Vagina (tissue), 2 donors: Measurements from ENCODE around the gene NTM. TPM values are rescaled to one million over a fixed set of nuclear protein-coding genes. Genes with fewer than 3 reads are reported as not detected.
"Not testable (repeated sequence)": the region's sequence is repeated elsewhere in the genome, so short reads cannot be mapped to it uniquely, and the experiment has no call there.

Source experiments
- DNase-seq, 2 donors: peaks; one replicate each; pipeline ENCODE4 v3.0.0-alpha.2; 2017; ENCODE audit errors: extremely low spot score in 2 of 2
- H3K27ac ChIP-seq: fragments of 200-600 bp; sonication (generic); one replicate; pipeline ENCODE4 v1.5.1; 2019
- H3K27me3 ChIP-seq: fragments of 200-600 bp; sonication (generic); one replicate; pipeline ENCODE4 v1.5.1; 2019
- H3K36me3 ChIP-seq, 2 donors: fragments of 200-600 bp; sonication (generic); one replicate each; pipeline ENCODE4 v1.5.1; 2017 to 2019
- H3K4me1 ChIP-seq: fragments of 200-600 bp; sonication (generic); one replicate; pipeline ENCODE4 v1.5.1; 2019
- H3K4me3 ChIP-seq, 2 donors: fragments of 200-600 bp; sonication (generic); 1 replicate in 1 of 2; 2 replicates in 1 of 2; pipeline ENCODE4 v1.5.1; 2016 to 2019
- H3K9me3 ChIP-seq: fragments of 200-600 bp; sonication (generic); one replicate; pipeline ENCODE4 v1.5.1; 2019
- POLR2A ChIP-seq, 2 donors: fragments of 450-650 bp; IDR thresholded peaks; one replicate each; pipeline ENCODE4 v1.6.1; 2017; ENCODE audit warnings: antibody characterized with exemption in 2 of 2, mild to moderate bottlenecking in 2 of 2, moderate library complexity in 2 of 2
- POLR2AphosphoS5 ChIP-seq, 2 donors: sonication (generic); formaldehyde crosslinking; IDR thresholded peaks; one replicate each; pipeline ENCODE4 v1.9.0; 2017; ENCODE audit warnings: antibody characterized with exemption in 2 of 2, mild to moderate bottlenecking in 2 of 2, low read depth in 1 of 2; ENCODE audit not compliant: insufficient read depth in 1 of 2
- intact Hi-C: fragments of 100-400 bp; cut with DNase I; formaldehyde crosslinking; loops from one replicate; pipeline ENCODE4 v1.15.1; 2023
- total RNA-seq: library from RNA; depleted of rRNA; stranded (reverse); fragments of >200 nt; gene quantifications from one replicate; pipeline ENCODE4 v1.2.3, GENCODE V29; 2016
- TF ChIP-seq, protein P1 (sequence below), 3 experiments: fragments of 450-650 bp in 2 of 3; fragments of 200-600 bp in 1 of 3; sonication (generic) in 1 of 3; IDR thresholded peaks; one replicate each; pipeline ENCODE4 v1.5.1; 2017 to 2019; ENCODE audit warnings: antibody characterized with exemption in 3 of 3, mild to moderate bottlenecking in 2 of 3, moderate library complexity in 2 of 3

The NTM gene
- total RNA-seq, 1 donor from 2014 or later, result 4.2 TPM

DNA sequence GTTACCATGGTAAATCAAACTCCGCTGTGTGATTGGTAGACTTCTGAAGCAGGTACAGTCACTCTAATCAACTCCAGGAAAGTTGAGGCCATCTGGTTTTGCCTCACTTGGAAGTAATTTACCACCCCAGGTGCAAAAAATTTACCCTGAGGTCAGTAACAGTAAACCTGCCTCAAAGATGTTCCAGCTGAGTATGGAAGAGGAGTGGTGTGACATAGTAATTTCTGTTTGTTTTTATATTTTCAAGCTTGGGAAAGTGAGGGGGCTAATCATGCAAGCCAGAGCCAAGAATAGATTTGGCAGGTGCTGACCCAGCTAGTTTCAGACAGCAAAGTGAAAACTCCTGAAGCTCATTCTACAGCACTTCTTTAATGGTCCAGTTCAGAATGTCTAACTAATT, 691.6 kb downstream of the NTM start:
- TF ChIP-seq POLR2AphosphoS5 (IDR thresholded peaks at IDR 0.05; ENCODE audit: insufficient read depth in 1 of 2, low read depth in 1 of 2) (no peak), POLR2A (IDR thresholded peaks at IDR 0.05) (no peak)
- TF ChIP-seq, protein P1, sequence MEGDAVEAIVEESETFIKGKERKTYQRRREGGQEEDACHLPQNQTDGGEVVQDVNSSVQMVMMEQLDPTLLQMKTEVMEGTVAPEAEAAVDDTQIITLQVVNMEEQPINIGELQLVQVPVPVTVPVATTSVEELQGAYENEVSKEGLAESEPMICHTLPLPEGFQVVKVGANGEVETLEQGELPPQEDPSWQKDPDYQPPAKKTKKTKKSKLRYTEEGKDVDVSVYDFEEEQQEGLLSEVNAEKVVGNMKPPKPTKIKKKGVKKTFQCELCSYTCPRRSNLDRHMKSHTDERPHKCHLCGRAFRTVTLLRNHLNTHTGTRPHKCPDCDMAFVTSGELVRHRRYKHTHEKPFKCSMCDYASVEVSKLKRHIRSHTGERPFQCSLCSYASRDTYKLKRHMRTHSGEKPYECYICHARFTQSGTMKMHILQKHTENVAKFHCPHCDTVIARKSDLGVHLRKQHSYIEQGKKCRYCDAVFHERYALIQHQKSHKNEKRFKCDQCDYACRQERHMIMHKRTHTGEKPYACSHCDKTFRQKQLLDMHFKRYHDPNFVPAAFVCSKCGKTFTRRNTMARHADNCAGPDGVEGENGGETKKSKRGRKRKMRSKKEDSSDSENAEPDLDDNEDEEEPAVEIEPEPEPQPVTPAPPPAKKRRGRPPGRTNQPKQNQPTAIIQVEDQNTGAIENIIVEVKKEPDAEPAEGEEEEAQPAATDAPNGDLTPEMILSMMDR (IDR thresholded peaks at IDR 0.05), result no peak
- no peaks in the 10 kb centered on the region for H3K27me3 ChIP-seq
- no peak overlapping the region for H3K4me3 ChIP-seq
- no peaks in the 10 kb centered on the region for H3K4me1 ChIP-seq
- no peak overlapping the region for H3K27ac ChIP-seq
- intact Hi-C loops, result no loop called here
- H3K36me3 ChIP-seq, result no peaks in the 10 kb centered on the region
- H3K9me3 ChIP-seq, result no peaks in the 10 kb centered on the region
- no peak for DNase-seq

DNA sequence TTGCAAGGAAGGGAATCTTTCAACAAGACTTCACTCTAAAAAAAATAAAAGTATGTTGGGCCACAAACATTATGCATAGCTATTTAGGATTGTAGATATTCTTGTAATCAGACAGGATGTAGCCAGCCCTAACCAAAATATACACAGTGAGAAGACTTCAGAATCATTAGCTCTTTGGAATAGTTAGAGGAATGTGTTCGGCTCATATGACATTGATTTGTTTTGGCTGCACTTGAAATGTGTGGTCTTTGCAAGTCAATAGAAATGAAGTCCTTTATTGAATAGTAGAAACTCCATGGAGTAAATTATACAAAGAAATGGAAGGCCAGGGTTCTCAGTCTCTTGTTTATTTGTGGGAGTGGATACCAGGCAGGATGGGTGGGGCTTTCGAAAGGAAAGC, 692.1 kb downstream of the NTM start:
- H3K4me1 ChIP-seq, result no peaks in the 10 kb centered on the region
- H3K27me3 ChIP-seq, result no peaks in the 10 kb centered on the region
- no peaks in the 10 kb centered on the region for H3K9me3 ChIP-seq
- no peaks in the 10 kb centered on the region for H3K36me3 ChIP-seq
- H3K4me3 ChIP-seq, result no peak overlapping the region
- H3K27ac ChIP-seq, result no peak overlapping the region
- intact Hi-C loops, result no loop called here
- DNase-seq, result no peak
- TF ChIP-seq POLR2A (IDR thresholded peaks at IDR 0.05) (no peak), POLR2AphosphoS5 (IDR thresholded peaks at IDR 0.05; ENCODE audit: insufficient read depth in 1 of 2, low read depth in 1 of 2) (no peak)
- TF ChIP-seq, protein P1 (IDR thresholded peaks at IDR 0.05), result no peak

DNA sequence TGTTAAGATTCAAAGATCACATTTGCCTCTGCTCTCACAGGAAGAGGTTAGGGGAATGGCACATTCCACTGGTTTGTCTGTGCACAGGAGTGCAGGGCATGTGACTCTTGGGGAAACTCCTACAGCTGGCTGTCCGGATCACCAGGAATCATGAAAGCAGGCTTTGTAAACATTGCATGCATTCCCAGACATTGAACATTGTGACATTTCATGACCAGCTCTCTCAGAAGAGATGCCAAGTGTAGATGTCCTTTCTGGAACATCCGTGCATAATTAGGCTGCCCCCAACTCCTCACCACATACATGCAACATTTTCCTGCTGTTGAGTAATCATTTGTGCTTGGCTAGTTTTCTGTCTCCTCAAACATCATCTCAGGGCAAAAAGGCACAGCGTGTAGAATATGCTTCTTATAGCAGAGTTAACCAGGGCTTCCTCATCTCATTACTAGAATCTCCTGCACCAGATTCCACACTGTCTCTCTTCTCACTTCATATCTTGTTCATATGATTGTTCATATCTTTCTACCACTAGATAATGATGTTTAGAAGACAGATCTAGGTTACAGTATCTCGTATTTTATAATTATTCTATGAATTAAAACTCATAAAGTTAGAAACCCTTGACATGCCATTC, 694.7 kb downstream of the NTM start:
- H3K4me1 ChIP-seq, result no peaks in the 10 kb centered on the region
- H3K4me3 ChIP-seq, result no peak overlapping the region
- TF ChIP-seq, protein P1 (IDR thresholded peaks at IDR 0.05), result no peak
- no peak for TF ChIP-seq POLR2AphosphoS5 (IDR thresholded peaks at IDR 0.05; ENCODE audit: insufficient read depth in 1 of 2, low read depth in 1 of 2)
- TF ChIP-seq POLR2A (IDR thresholded peaks at IDR 0.05), result no peak
- no peaks in the 10 kb centered on the region for H3K27me3 ChIP-seq
- DNase-seq, result no peak
- no peaks in the 10 kb centered on the region for H3K9me3 ChIP-seq
- H3K36me3 ChIP-seq, result no peaks in the 10 kb centered on the region
- no peak overlapping the region for H3K27ac ChIP-seq
- intact Hi-C loops, result no loop called here

DNA sequence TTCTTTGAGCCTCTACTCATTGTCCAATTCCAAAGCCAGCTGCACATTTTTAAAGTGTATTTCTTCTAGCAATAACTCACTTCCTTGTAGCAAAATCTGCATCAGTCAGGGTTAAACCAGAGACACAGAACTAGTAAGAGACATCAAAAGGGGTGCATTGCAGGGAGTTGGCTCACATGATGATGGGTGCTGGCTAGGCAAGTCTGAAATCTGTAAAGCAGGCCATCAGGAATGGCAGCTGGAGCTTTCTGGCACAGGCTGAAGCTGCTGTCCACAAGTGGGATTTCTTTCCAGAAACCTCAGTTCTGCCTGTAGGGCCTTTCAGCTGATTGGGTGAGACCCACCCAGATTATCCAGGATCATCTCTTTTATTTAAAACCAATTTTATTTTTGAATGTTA, 698.1 kb downstream of the NTM start:
- Histone ChIP-seq H3K36me3 (no peaks in the 10 kb centered on the region), H3K4me3 (no peak overlapping the region), H3K27ac (no peak overlapping the region), H3K27me3 (no peaks in the 10 kb centered on the region), H3K9me3 (no peaks in the 10 kb centered on the region), H3K4me1 (no peaks in the 10 kb centered on the region)
- TF ChIP-seq POLR2A (IDR thresholded peaks at IDR 0.05) (no peak), POLR2AphosphoS5 (IDR thresholded peaks at IDR 0.05; ENCODE audit: insufficient read depth in 1 of 2, low read depth in 1 of 2) (no peak)
- TF ChIP-seq, protein P1 (IDR thresholded peaks at IDR 0.05), result no peak
- DNase-seq, result no peak
- intact Hi-C loops, result no loop called here

DNA sequence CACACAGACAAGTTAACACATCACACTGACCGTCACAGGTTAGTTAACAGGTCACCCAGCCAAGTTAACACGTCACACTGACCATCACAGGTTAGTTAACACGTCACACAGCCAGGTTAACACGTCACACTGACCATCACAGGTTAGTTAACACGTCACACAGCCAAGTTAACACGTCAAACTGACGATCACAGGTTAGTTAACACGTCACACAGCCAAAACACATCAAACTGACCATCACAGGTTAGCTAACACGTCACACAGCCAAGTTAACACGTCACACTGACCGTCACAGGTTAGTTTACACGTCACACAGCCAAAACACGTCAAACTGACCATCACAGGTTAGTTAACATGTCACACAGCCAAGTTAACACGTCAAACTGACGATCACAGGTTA, 699.2 kb downstream of the NTM start:
- intact Hi-C loops, H3K4me3 ChIP-seq: not testable (repeated sequence)

DNA sequence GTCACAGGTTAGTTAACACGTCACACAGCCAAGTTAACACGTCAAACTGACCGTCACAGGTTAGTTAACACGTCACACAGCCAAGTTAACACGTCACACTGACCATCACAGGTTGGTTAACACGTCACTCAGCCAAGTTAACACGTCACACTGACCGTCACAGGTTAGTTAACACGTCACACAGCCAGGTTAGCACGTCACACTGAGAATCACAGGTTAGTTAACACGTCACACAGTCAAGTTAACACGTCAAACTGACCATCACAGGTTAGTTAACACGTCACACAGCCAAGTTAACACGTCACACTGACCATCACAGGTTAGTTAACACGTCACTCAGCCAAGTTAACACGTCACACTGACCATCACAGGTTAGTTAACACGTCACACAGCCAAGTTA, 700.5 kb downstream of the NTM start:
- H3K4me1 ChIP-seq, H3K36me3 ChIP-seq, H3K27me3 ChIP-seq, H3K9me3 ChIP-seq, H3K4me3 ChIP-seq, H3K27ac ChIP-seq, DNase-seq, intact Hi-C loops: not testable (repeated sequence)

More for the DNA sequence above, 699.2 kb downstream of the NTM start:
- not testable (repeated sequence) for H3K27ac ChIP-seq, H3K9me3 ChIP-seq, H3K27me3 ChIP-seq, DNase-seq, H3K4me1 ChIP-seq, H3K36me3 ChIP-seq
